Stomach (tissue), 9 donors: Measurements from ENCODE around the gene TPP1. TPM values are rescaled to one million over a fixed set of nuclear protein-coding genes. Genes with fewer than 3 reads are reported as not detected.

Experiments
- DNase-seq, 2 donors: peaks; one replicate each; pipeline versions ENCODE4 v3.0.0 to v3.0.0-alpha.2; 2013 to 2019
- H3K27ac ChIP-seq, 5 donors: fragments of 200-600 bp in 4 of 5; sonication (generic) in 4 of 5; one replicate each; pipeline ENCODE4 v1.5.1; 2013 to 2019; ENCODE audit warnings: mild to moderate bottlenecking in 1 of 5, moderate library complexity in 1 of 5
- H3K27me3 ChIP-seq, 3 donors: fragments of 200-600 bp; sonication (generic); one replicate each; pipeline ENCODE4 v1.5.1; 2017 to 2019; ENCODE audit warnings: mixed run types in 1 of 3
- H3K36me3 ChIP-seq, 4 donors: fragments of 200-600 bp; sonication (generic); 1 replicate in 3 of 4; 2 replicates in 1 of 4; pipeline ENCODE4 v1.5.1; 2016 to 2019
- H3K4me1 ChIP-seq, 4 donors: fragments of 200-600 bp; sonication (generic); one replicate each; pipeline ENCODE4 v1.5.1; 2016 to 2019
- H3K4me3 ChIP-seq, 4 donors: fragments of 200-600 bp; sonication (generic) in 3 of 4; one replicate each; pipeline ENCODE4 v1.5.1; 2016 to 2019; ENCODE audit warnings: mild to moderate bottlenecking in 1 of 4
- H3K9me3 ChIP-seq, 4 donors: fragments of 200-600 bp; sonication (generic); one replicate each; pipeline ENCODE4 v1.5.1; 2016 to 2019
- CTCF ChIP-seq, 7 experiments: fragments of 450-650 bp in 4 of 7; fragments of 200-600 bp in 3 of 7; sonication (generic) in 3 of 7; IDR thresholded peaks; one replicate each; pipeline ENCODE4 v1.5.1; 2016 to 2019; ENCODE audit warnings: antibody characterized with exemption in 7 of 7, control low read depth in 2 of 7, mild to moderate bottlenecking in 1 of 7
- EP300 ChIP-seq: sonication (generic); formaldehyde crosslinking; IDR thresholded peaks from one replicate; pipeline ENCODE4 v1.6.1; 2017; ENCODE audit warnings: antibody characterized with exemption
- POLR2A ChIP-seq, 4 donors: fragments of 450-650 bp; IDR thresholded peaks; one replicate each; pipeline ENCODE4 v1.6.1; 2016; ENCODE audit warnings: antibody characterized with exemption in 4 of 4, control low read depth in 2 of 4, mild to moderate bottlenecking in 1 of 4, moderate library complexity in 1 of 4
- POLR2AphosphoS5 ChIP-seq, 3 donors: sonication (generic); formaldehyde crosslinking; IDR thresholded peaks; one replicate each; pipeline ENCODE4 v1.6.1; 2016; ENCODE audit warnings: antibody characterized with exemption in 3 of 3
- WGBS, 5 donors: extraction: QIAGEN DNeasy Blood & Tissue Kit in 3 of 5; methylation state at CpG; one replicate each; pipeline versions ENCODE4 v1.1.5 to v1.1.7; 2013 to 2018; 5-methylcytosine and 5-hydroxymethylcytosine counted together
- intact Hi-C: fragments of 100-400 bp; cut with DNase I; formaldehyde crosslinking; loops from one replicate; pipeline ENCODE4 v1.15.1; 2023; ENCODE audit warnings: low total_unique reads
- polyA plus RNA-seq, 3 donors: library from polyadenylated mRNA; stranded (reverse); fragments of 200-250 nt; gene quantifications; one replicate each; pipeline ENCODE4 v1.2.3, GENCODE V29; 2013
- total RNA-seq, 5 donors: library from RNA; depleted of rRNA; stranded (reverse); fragments of >200 nt; gene quantifications; one replicate each; pipeline versions ENCODE4 v1.1.0 to v1.2.3, GENCODE V29; 2014 to 2016
- donor health status: healthy with polysubstance abuse.
- donor health status: Bipolar disorder and iron deficiency.
- donor health status: healthy.

Gene TPP1
- total and polyA plus RNA-seq, 8 donors: 11.9 to 213 (median 46.6) TPM

GRCh38 chr11:6579681-6580080 is 39.5 kb downstream of the TPP1 start:
- TF ChIP-seq POLR2A (IDR thresholded peaks at IDR 0.05): no peak
- TF ChIP-seq CTCF (IDR thresholded peaks at IDR 0.05): no peak
- intact Hi-C loops: no loop called here
- H3K4me1 ChIP-seq: peaks cover 0 to 28% (median 18%) of the 10 kb centered on the region in 4 donors
- 83 to 96% (median 91%) methylated on average over 2 of the region's 2 CpGs for WGBS, 5 donors
- H3K36me3 ChIP-seq: peaks cover 0 to 16% (median 0%) of the 10 kb centered on the region in 4 donors
- peaks cover 2 to 18% (median 11%) of the 10 kb centered on the region in 4 donors for H3K9me3 ChIP-seq
- H3K27me3 ChIP-seq: no peaks in the 10 kb centered on the region
- H3K27ac ChIP-seq: no peak overlapping the region
- no peak for DNase-seq
- no peak overlapping the region for H3K4me3 ChIP-seq

- 81 to 100% (median 96%) methylated on average over 1 of the region's 1 CpG for WGBS, 5 donors
- TF ChIP-seq POLR2AphosphoS5 (IDR thresholded peaks at IDR 0.05) (no peak), EP300 (no peak), CTCF (IDR thresholded peaks at IDR 0.05) (no peak), POLR2A (IDR thresholded peaks at IDR 0.05) (no peak)
Observed at GRCh38 chr11:6578134-6578533, 41.1 kb downstream of the TPP1 start.

GRCh38 chr11:6576471-6577373 is 42.5 kb downstream of the TPP1 start:
- peaks cover 0 to 38% (median 18%) of the 10 kb centered on the region in 4 donors for H3K4me1 ChIP-seq
- peaks cover 0 to 20% (median 0%) of the 10 kb centered on the region in 4 donors for H3K36me3 ChIP-seq
- 47 to 64% (median 50%) methylated on average over 5 to 6 of the region's 6 CpGs for WGBS, 5 donors
- intact Hi-C loops: no loop called here
- no peak overlapping the region for H3K4me3 ChIP-seq
- no peaks in the 10 kb centered on the region for H3K27me3 ChIP-seq
- peak in 1 of 2 donors; percentile 88 for DNase-seq
- no peaks in the 10 kb centered on the region for H3K9me3 ChIP-seq
- peak overlapping the region; percentile 32 to 76 (median 50) for H3K27ac ChIP-seq
- TF ChIP-seq POLR2A (IDR thresholded peaks at IDR 0.05): no peak
- no peak for TF ChIP-seq CTCF (IDR thresholded peaks at IDR 0.05)
- TF ChIP-seq POLR2AphosphoS5 (IDR thresholded peaks at IDR 0.05): no peak
- no peak for TF ChIP-seq EP300

More at GRCh38 chr11:6578134-6578533, 41.1 kb downstream of the TPP1 start:
- Histone ChIP-seq H3K36me3 (peaks cover 0 to 17% (median 0%) of the 10 kb centered on the region in 4 donors), H3K27ac (peak overlapping the region in 1 of 5 donors; percentile 76), H3K27me3 (no peaks in the 10 kb centered on the region), H3K9me3 (peaks cover 0 to 2% (median under 1%) of the 10 kb centered on the region in 4 donors), H3K4me1 (peaks cover 0 to 28% (median 18%) of the 10 kb centered on the region in 4 donors), H3K4me3 (no peak overlapping the region)
- intact Hi-C loops: no loop called here
- no peak for DNase-seq

GRCh38 chr11:6574816-6575715 is 44.2 kb downstream of the TPP1 start:
- 74 to 85% (median 83%) methylated on average over 6 of the region's 6 CpGs for WGBS, 5 donors
- H3K36me3 ChIP-seq: peaks cover 0 to 17% (median 0%) of the 10 kb centered on the region in 4 donors
- no peak overlapping the region for H3K4me3 ChIP-seq
- TF ChIP-seq EP300 (no peak), POLR2A (IDR thresholded peaks at IDR 0.05) (no peak)
- H3K27me3 ChIP-seq: no peaks in the 10 kb centered on the region
- H3K9me3 ChIP-seq: no peaks in the 10 kb centered on the region
- H3K27ac ChIP-seq: peak overlapping the region in 1 of 5 donors; percentile 18
- intact Hi-C loops: no loop called here
- DNase-seq: no peak
- H3K4me1 ChIP-seq: peaks cover 0 to 51% (median 18%) of the 10 kb centered on the region in 4 donors
